Ammon's horn (tissue), 1 donor: ENCODE results near the gene CLSTN2.

Source experiments
- DNase-seq: peaks from one replicate; pipeline ENCODE4 v3.0.0-alpha.2; 2016; ENCODE audit warnings: low spot score

CLSTN2 gene

GRCh38 chr3:140595295-140595694, 660.3 kb downstream of the CLSTN2 start:
- DNase-seq, result no peak

DNA sequence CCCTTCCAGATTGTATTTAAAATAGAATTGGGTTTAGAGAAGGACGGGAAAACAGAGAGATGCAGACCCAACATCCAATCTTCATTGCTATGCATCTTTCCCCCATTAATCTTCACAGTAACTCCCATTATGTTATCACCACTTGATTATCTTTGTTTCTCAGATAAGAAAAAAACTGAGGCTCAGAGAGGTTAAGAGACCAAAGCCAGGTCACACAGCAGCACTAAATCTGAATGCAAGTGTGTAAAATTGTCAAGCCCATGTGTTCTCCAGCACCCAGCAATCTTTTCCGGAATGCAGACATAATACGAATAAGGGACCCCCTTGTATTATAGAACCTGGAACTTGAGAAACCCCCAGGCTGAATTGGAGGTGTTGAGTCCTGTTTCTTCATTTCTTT, 662.4 kb downstream of the CLSTN2 start:
- no peak for DNase-seq

DNA sequence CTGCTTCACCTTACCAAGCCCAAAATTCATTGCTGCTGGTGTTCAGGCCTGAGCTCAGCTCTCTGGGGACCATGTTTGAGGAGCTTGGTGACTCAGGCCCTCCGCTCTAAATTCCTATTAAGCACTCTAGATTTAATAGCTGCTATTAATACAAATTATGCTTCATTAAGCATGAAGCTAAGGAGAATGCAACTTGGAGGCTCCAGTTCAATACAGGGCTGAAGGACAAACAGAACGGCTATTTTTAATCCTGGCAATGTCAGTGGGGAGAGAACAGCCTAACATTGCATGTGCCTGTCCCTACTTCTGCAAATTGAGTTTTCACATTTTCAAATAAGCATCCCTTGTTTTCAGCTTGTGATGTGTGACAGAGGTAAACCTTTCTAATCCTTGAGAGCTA, 662.8 kb downstream of the CLSTN2 start:
- DNase-seq, result no peak

GRCh38 chr3:140599009-140599408, 664.0 kb downstream of the CLSTN2 start:
- no peak for DNase-seq

- no peak for DNase-seq
Measured at GRCh38 chr3:140599496-140599895, 664.5 kb downstream of the CLSTN2 start.

DNA sequence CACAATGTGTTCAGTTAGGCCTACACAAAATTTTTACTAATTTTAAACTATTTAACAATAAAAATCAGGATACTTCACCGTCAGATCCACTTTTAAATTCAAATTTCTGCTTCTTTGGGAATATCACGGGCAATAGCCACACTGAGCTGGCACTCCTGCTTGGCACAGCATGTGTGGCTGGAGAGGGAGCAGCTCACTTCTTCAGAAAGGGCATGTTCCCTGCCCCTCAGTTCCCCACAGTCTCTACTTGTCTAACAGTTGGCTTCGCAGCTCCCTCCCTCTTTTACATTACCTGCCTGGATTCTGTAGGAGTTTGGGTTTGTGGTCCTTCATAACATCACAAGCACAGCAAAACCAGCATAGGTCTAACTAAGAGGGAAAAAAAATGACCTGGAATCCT, 666.9 kb downstream of the CLSTN2 start:
- DNase-seq, result no peak

GRCh38 chr3:140602781-140603180, 667.8 kb downstream of the CLSTN2 start:
- DNase-seq, result no peak

GRCh38 chr3:140603766-140604165, 668.8 kb downstream of the CLSTN2 start:
- no peak for DNase-seq

DNA sequence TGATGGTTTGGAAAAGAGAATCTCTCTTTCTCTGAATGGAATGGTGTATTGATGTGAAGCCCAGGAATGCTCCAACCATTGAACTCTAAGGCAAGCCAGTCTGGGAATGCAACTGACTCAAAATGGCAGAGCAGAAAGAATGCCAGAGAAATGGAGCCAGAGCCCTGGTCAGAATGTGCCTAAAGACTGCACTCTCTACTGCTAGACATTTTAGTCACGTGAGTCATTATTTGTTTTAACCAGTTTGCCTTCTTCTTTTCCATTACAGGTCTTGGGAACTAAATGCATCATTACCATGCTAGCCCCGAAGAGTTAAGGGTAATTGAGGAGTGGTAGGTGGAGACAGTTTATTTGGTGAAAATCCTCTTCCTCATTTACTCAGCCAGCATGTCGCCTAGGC, 675.6 kb downstream of the CLSTN2 start:
- DNase-seq, result no peak

- DNase-seq, result no peak
Measured at GRCh38 chr3:140614001-140614400, 679.0 kb downstream of the CLSTN2 start.

DNA sequence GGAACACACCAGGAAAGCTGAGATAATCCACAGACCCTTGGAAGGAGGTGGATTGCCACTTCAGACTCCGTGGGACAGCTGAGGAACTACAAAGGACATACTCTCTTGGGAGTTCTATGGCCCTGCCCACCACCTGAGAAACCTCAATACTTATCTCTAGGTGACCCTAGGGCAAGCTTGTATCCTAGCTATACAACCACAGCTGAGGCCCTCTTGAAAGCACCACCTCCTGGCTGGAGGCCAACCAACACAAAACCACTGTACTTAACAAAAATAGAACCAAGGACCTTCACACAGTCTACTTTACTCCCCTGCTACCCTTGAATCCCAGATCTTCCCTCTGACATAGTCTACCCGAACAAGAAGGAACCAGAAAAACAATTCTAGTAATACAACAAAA, 682.1 kb downstream of the CLSTN2 start:
- no peak for DNase-seq

GRCh38 chr3:140626856-140627255, 691.9 kb downstream of the CLSTN2 start:
- no peak for DNase-seq
